Placental epithelial cell (primary cell): ENCODE data around the gene FAM186B. TPM values are rescaled to one million over a fixed set of nuclear protein-coding genes. Genes with fewer than 3 reads are reported as not detected.

Experiments used
- small RNA-seq: library from RNA; depleted of rRNA; stranded (forward); fragments of <200 nt; gene quantifications from one replicate; pipeline ENCODE3, GENCODE V24; 2012
- total RNA-seq: library from RNA; depleted of rRNA; stranded (reverse); fragments of >200 nt; gene quantifications from 2 replicates; pipeline ENCODE4 v1.2.3, GENCODE V29; 2012

Gene FAM186B
- 0.33 and 0.79 TPM in 2 replicates for total RNA-seq

GRCh38 chr12:49605539-49605938 is at the start of gene FAM186B:
Gene FAM186B (minus strand): TSS chr12:49605639. CDS start chr12:49605477, 162 bp downstream.

GRCh38 chr12:49623142-49623904 is 17.9 kb upstream of the FAM186B start, which contains the start of gene PRPF40B:
Gene PRPF40B (plus strand): TSS chr12:49623561. CDS start chr12:49623591, 30 bp downstream.

GRCh38 chr12:49567611-49568441 is 37.6 kb downstream of the FAM186B start, which contains the start of gene MCRS1:
Gene MCRS1 (minus strand): TSS chr12:49568142. CDS start chr12:49566731, 1,411 bp downstream.

GRCh38 chr12:49538510-49539403 is 66.7 kb downstream of the FAM186B start, which contains the start of gene KCNH3:
Gene KCNH3 (plus strand): TSS chr12:49539030. CDS start chr12:49539417, 387 bp downstream.

Small RNAs within 50 kb of the gene (small RNA-seq; reads per million reads assigned to genes)
- gene HIGD1AP9 (not detected), gene POLR2KP1 (not detected), gene RNU6-834P (not detected)

Other genes starting within 250 kb of the FAM186B start
- 15.7 and 28.3 TPM in 2 replicates for gene SPATS2, start 238.2 kb downstream of the FAM186B start, total RNA-seq
- 0.22 TPM in 1 of 2 replicates, not detected in the other for gene KCNH3, start 66.6 kb downstream of the FAM186B start, total RNA-seq
- gene MCRS1, start 37.5 kb downstream of the FAM186B start, total RNA-seq, result 55.4 and 93.0 TPM in 2 replicates
- gene PRPF40B, start 17.9 kb upstream of the FAM186B start, total RNA-seq, result 13.2 and 14.5 TPM in 2 replicates
- 2.4 and 2.6 TPM in 2 replicates for gene FMNL3, start 101.8 kb upstream of the FAM186B start, total RNA-seq
- gene TMBIM6, start 135.9 kb upstream of the FAM186B start, total RNA-seq, result 270 and 482 TPM in 2 replicates
- 24.7 and 41.1 TPM in 2 replicates for gene NCKAP5L, start 222.8 kb upstream of the FAM186B start, total RNA-seq
- gene BCDIN3D, start 237.5 kb upstream of the FAM186B start, total RNA-seq, result 4.3 and 4.7 TPM in 2 replicates